A549 (cell line): ENCODE results near the gene PDHX. TPM values are rescaled to one million over a fixed set of nuclear protein-coding genes. Genes with fewer than 3 reads are reported as not detected.

Experiments used
- ATAC-seq, 2 experiments: fragments of 200-7000 bp in 1 of 2; fragments of >200 bp in 1 of 2; cut with Nextera tagmentation in 1 of 2; cut with Tn5 transposase in 1 of 2; 3 replicates each; pipeline versions ENCODE4 v1.8.0 to v1.9.1; 2018 to 2020; ENCODE audit warnings: mild to moderate bottlenecking in 1 of 2, moderate library complexity in 1 of 2
- CTCF ChIA-PET: fragments of 300-600 bp; sonication (Branson Sonifier 250); formaldehyde crosslinking; extraction: SDS; loops from one replicate; lab custom pipeline; 2021; ENCODE audit warnings: antibody characterized with exemption, inconsistent platforms; lab: Yijun Ruan, JAX
- POLR2A ChIA-PET: fragments of 350-600 bp; formaldehyde crosslinking; extraction: SDS; loops from one replicate; lab custom pipeline; 2021; ENCODE audit warnings: antibody characterized with exemption, inconsistent platforms; lab: Yijun Ruan, JAX
- DNase-seq, 2 experiments: peaks; one replicate each; pipeline versions ENCODE4 v3.0.0 to v3.0.0-alpha.2; 2011 to 2016; ENCODE audit warnings: low read depth in 1 of 2, low spot score in 1 of 2
- FAIRE-seq: peaks from 2 replicates; lab custom pipeline; 2011; peaks lifted over from hg19 to GRCh38; lab: Jason Lieb, UNC
- H3K27ac ChIP-seq, 2 experiments: fragments of >200 bp; sonication (Bioruptor Twin); formaldehyde crosslinking; 3 replicates each; pipeline ENCODE4 v1.5.1; 2016 to 2017
- H3K4me1 ChIP-seq: fragments of >200 bp; sonication (Bioruptor Twin); formaldehyde crosslinking; 3 replicates; pipeline ENCODE4 v1.6.1; 2016
- H3K4me2 ChIP-seq: fragments of >200 bp; sonication (Bioruptor Twin); formaldehyde crosslinking; 3 replicates; pipeline ENCODE4 v1.6.1; 2016
- H3K4me3 ChIP-seq: fragments of >200 bp; sonication (Bioruptor Twin); formaldehyde crosslinking; 3 replicates; pipeline ENCODE4 v1.5.1; 2016
- H3K9me3 ChIP-seq: fragments of >200 bp; sonication (Bioruptor Twin); formaldehyde crosslinking; 3 replicates; pipeline ENCODE4 v1.6.1; 2016
- ATOH8 ChIP-seq: fragments of 250-450 bp; sonication (Bioruptor Pico); IDR thresholded peaks from 2 replicates; pipeline ENCODE4 v1.5.0; 2020; ENCODE audit warnings: low read depth, mild to moderate bottlenecking, moderate library complexity
- BHLHE40 ChIP-seq: IDR thresholded peaks from 2 replicates; pipeline ENCODE4 v1.6.1; 2012; ENCODE audit warnings: low read depth, low read length, inconsistent platforms
- CBX2 ChIP-seq: fragments of 200-600 bp; sonication (generic); IDR thresholded peaks from 2 replicates; pipeline ENCODE4 v1.6.1; 2016; ENCODE audit warnings: low read depth, mild to moderate bottlenecking, borderline replicate concordance
- CEBPB ChIP-seq, 2 experiments: fragments of >200 bp in 1 of 2; sonication (Bioruptor Twin) in 1 of 2; formaldehyde crosslinking in 1 of 2; IDR thresholded peaks; 2 replicates each; pipeline ENCODE4 v1.6.1; 2012 to 2016
- CHD2 ChIP-seq: fragments of 150-350 bp; IDR thresholded peaks from 2 replicates; pipeline ENCODE4 v1.6.1; 2014; ENCODE audit warnings: low read length; ENCODE audit not compliant: partially characterized antibody
- ELK1 ChIP-seq: fragments of 150-350 bp; IDR thresholded peaks from 2 replicates; pipeline ENCODE4 v1.6.1; 2014; ENCODE audit warnings: low read depth, mild to moderate bottlenecking, low read length
- EP300 ChIP-seq, 2 experiments: fragments of >200 bp; sonication (Bioruptor Twin); formaldehyde crosslinking; IDR thresholded peaks; 2 replicates in 1 of 2; 3 replicates in 1 of 2; pipeline ENCODE4 v1.6.1; 2016 to 2017
- ESRRA ChIP-seq: fragments of 150-350 bp; IDR thresholded peaks from 2 replicates; pipeline ENCODE4 v1.6.1; 2014; ENCODE audit warnings: mild to moderate bottlenecking, low read length, borderline replicate concordance
- FOSL2 ChIP-seq, 2 experiments: fragments of 450-650 bp in 1 of 2; fragments of >200 bp in 1 of 2; sonication (Bioruptor Twin) in 1 of 2; formaldehyde crosslinking; IDR thresholded peaks; 2 replicates each; pipeline versions ENCODE4 v1.5.0 to v1.6.1; 2016 to 2020; ENCODE audit warnings: mild to moderate bottlenecking in 1 of 2, moderate library complexity in 1 of 2
- FOXS1 ChIP-seq: fragments of 250-450 bp; sonication (Bioruptor Pico); IDR thresholded peaks from 2 replicates; pipeline ENCODE4 v1.5.0; 2020; ENCODE audit warnings: mild to moderate bottlenecking, moderate library complexity
- HOXB13 ChIP-seq: fragments of 250-450 bp; sonication (Bioruptor Pico); IDR thresholded peaks from 2 replicates; pipeline ENCODE4 v1.5.0; 2020; ENCODE audit warnings: low read depth, mild to moderate bottlenecking, moderate library complexity
- MAZ ChIP-seq: fragments of 150-350 bp; IDR thresholded peaks from 2 replicates; pipeline ENCODE4 v1.6.1; 2014; ENCODE audit warnings: antibody characterized with exemption, low read depth, low read length, borderline replicate concordance
- NFE2L2 ChIP-seq: fragments of 150-350 bp; conservative IDR thresholded peaks from 2 replicates; pipeline ENCODE4 v1.6.1; 2014; ENCODE audit warnings: low read length
- NPAS2 ChIP-seq: fragments of 250-450 bp; sonication (Bioruptor Pico); IDR thresholded peaks from 2 replicates; pipeline ENCODE4 v1.8.0; 2022; ENCODE audit warnings: mild to moderate bottlenecking, moderate library complexity, borderline replicate concordance
- NR3C1 ChIP-seq: fragments of >200 bp; sonication (Bioruptor Twin); formaldehyde crosslinking; IDR thresholded peaks from 3 replicates; pipeline ENCODE4 v1.6.1; 2017
- POLR2A ChIP-seq: IDR thresholded peaks from 2 replicates; pipeline ENCODE4 v1.6.1; 2012; ENCODE audit warnings: mild to moderate bottlenecking, low read length
- POLR2AphosphoS2 ChIP-seq: conservative IDR thresholded peaks from 2 replicates; pipeline ENCODE4 v1.6.1; 2012; ENCODE audit warnings: low read length, improper control_type of control experiment, inconsistent platforms
- RAD21 ChIP-seq, 2 experiments: fragments of >200 bp in 1 of 2; sonication (Bioruptor Twin) in 1 of 2; formaldehyde crosslinking in 1 of 2; IDR thresholded peaks in 1 of 2; conservative IDR thresholded peaks in 1 of 2; 2 replicates in 1 of 2; 3 replicates in 1 of 2; pipeline ENCODE4 v1.6.1; 2012 to 2018; ENCODE audit warnings: inconsistent platforms in 1 of 2
- RFX5 ChIP-seq: fragments of 450-650 bp; IDR thresholded peaks from 2 replicates; pipeline ENCODE4 v1.7.1; 2014; ENCODE audit warnings: antibody characterized with exemption, mild to moderate bottlenecking, moderate library complexity
- TFCP2L1 ChIP-seq: fragments of 250-450 bp; sonication (Bioruptor Pico); IDR thresholded peaks from 2 replicates; pipeline ENCODE4 v1.5.0; 2021; ENCODE audit warnings: mild to moderate bottlenecking
- TP53 ChIP-seq: fragments of 250-450 bp; sonication (Bioruptor Pico); IDR thresholded peaks from 2 replicates; pipeline ENCODE4 v1.5.0; 2021; ENCODE audit warnings: mild to moderate bottlenecking, moderate library complexity
- USF2 ChIP-seq: fragments of 450-650 bp; IDR thresholded peaks from 2 replicates; pipeline ENCODE4 v1.6.1; 2014; ENCODE audit warnings: antibody characterized with exemption
- ZFP36 ChIP-seq: fragments of 450-650 bp; IDR thresholded peaks from 2 replicates; pipeline ENCODE4 v1.6.1; 2014; ENCODE audit warnings: borderline replicate concordance; ENCODE audit not compliant: partially characterized antibody
- WGBS: methylation state at CpG from one replicate; pipeline ENCODE4 v1.1.6; 2017; ENCODE audit errors: missing lambda C conversion rate; 5-methylcytosine and 5-hydroxymethylcytosine counted together
- polyA plus RNA-seq, 4 experiments: library from polyadenylated mRNA; depleted of rRNA in 3 of 4; stranded (reverse); fragments of >200 nt; fragmentation: RNase III in 1 of 4; extraction: RNeasy Plus Mini Kit Qiagen cat#74134 plus additional on column Dnase treatment in 1 of 4; gene quantifications; 2 replicates in 3 of 4; 3 replicates in 1 of 4; pipeline ENCODE4 v1.2.3, GENCODE V29; 2011 to 2017

PDHX gene
- polyA plus RNA-seq, 2 of the 4 experiments (the other 2 are of a cell fraction): 46.5 to 87.4 TPM

GRCh38 chr11:34948696-34949095 lies 32.3 kb downstream of the PDHX start:
- no peak overlapping the region for H3K27ac ChIP-seq
- ChIA-PET POLR2A (no interaction called here), CTCF (interaction anchor here (1.4 to 1.7 kb wide), 2 partner anchors 8 to 444 kb away, joined by 3 to 4 read pairs; no protein-coding TSS in a partner anchor)
- no peak overlapping the region for H3K4me3 ChIP-seq
- ATAC-seq (no peak), FAIRE-seq (no peak), DNase-seq (no peak)
- no peak for TF ChIP-seq RAD21 (conservative IDR thresholded peaks at IDR 0.05 in 1 of 2, IDR thresholded peaks at IDR 0.05 in 1 of 2)
- TF ChIP-seq CHD2: no peak
- TF ChIP-seq ESRRA: no peak
- TF ChIP-seq NPAS2 (CRISPR knock-in tag): no peak
- TF ChIP-seq FOXS1 (CRISPR knock-in tag): no peak
- no peak for TF ChIP-seq TFCP2L1 (CRISPR knock-in tag)
- TF ChIP-seq BHLHE40: no peak
- TF ChIP-seq CBX2: no peak
- TF ChIP-seq RFX5: no peak
- no peak for TF ChIP-seq ZFP36
- TF ChIP-seq POLR2AphosphoS2: no peak
- TF ChIP-seq POLR2A: no peak
- TF ChIP-seq HOXB13 (CRISPR knock-in tag): no peak
- TF ChIP-seq USF2: no peak
- H3K4me1 ChIP-seq: no peaks in the 10 kb centered on the region
- H3K4me2 ChIP-seq: no peak overlapping the region
- H3K9me3 ChIP-seq: peaks cover 11% of the 10 kb centered on the region; the same call in 2 of the 3 replicates

- 92% methylated on average over 1 of the region's 1 CpG for WGBS
- TF ChIP-seq NR3C1 (no peak), ELK1 (no peak), MAZ (no peak), NPAS2 (CRISPR knock-in tag) (no peak), FOSL2 (IDR thresholded peaks at IDR 0.05) (no peak), FOSL2 (CRISPR knock-in tag; IDR thresholded peaks at IDR 0.05) (no peak), TP53 (CRISPR knock-in tag) (no peak), CBX2 (no peak)
- TF ChIP-seq, all 56 proteins: peak for 0
- Histone ChIP-seq H3K4me2 (no peak overlapping the region), H3K27ac (no peak overlapping the region), H3K4me1 (no peaks in the 10 kb centered on the region), H3K4me3 (no peak overlapping the region), H3K9me3 (no peaks in the 10 kb centered on the region)
- ATAC-seq: no peak
- no peak for DNase-seq
- ChIA-PET CTCF (interaction anchor here (0.6 to 1.8 kb wide), 3 partner anchors 10 to 28 kb away, joined by 3 to 4 read pairs (median 4); no protein-coding TSS in a partner anchor), POLR2A (no interaction called here)
- no peak for FAIRE-seq
Measured at GRCh38 chr11:34953955-34954354, 37.5 kb downstream of the PDHX start.

- ChIA-PET POLR2A (no interaction called here), CTCF (no interaction called here)
- H3K4me3 ChIP-seq: no peak overlapping the region
- FAIRE-seq: no peak
- ATAC-seq: no peak
- no peak overlapping the region for H3K27ac ChIP-seq
- no peak for DNase-seq
- peaks cover 11% of the 10 kb centered on the region; the same call in 2 of the 3 replicates for H3K4me1 ChIP-seq
- no peaks in the 10 kb centered on the region for H3K9me3 ChIP-seq
- no peak for TF ChIP-seq NFE2L2
- no peak for TF ChIP-seq CEBPB (IDR thresholded peaks at IDR 0.05)
- no peak for TF ChIP-seq ATOH8
- no peak for TF ChIP-seq EP300 (IDR thresholded peaks at IDR 0.05)
- no peak for TF ChIP-seq ESRRA
- WGBS: 90% methylated on average over 5 of the region's 5 CpGs
- H3K4me2 ChIP-seq: no peak overlapping the region
Measured at GRCh38 chr11:34957206-34957605, 40.8 kb downstream of the PDHX start.
